MCF 10A (cell line): Measurements from ENCODE around the gene CPTP. TPM values are rescaled to one million over a fixed set of nuclear protein-coding genes. Genes with fewer than 3 reads are reported as not detected.

Experiments
- BruUV-seq: library from RNA; stranded (reverse); fragments of 400-500 nt; replicated peaks from 2 replicates; lab custom pipeline; 2021; lab: Mats Ljungman, UMichigan
- CTCF ChIA-PET: fragments of 300-600 bp; sonication (Branson Sonifier 250); formaldehyde crosslinking; extraction: SDS; loops from one replicate; lab custom pipeline; 2021; ENCODE audit warnings: antibody characterized with exemption, inconsistent platforms; lab: Yijun Ruan, JAX
- POLR2A ChIA-PET: fragments of 300-600, 350-650 bp; sonication (Branson Sonifier 250); formaldehyde crosslinking; extraction: SDS; loops from one replicate; lab custom pipeline; 2020; ENCODE audit warnings: antibody characterized with exemption, inconsistent platforms; lab: Yijun Ruan, JAX
- DNase-seq: peaks from one replicate; pipeline ENCODE4 v3.0.0-alpha.2; 2018; ENCODE audit not compliant: unreplicated experiment
- H3K27ac Mint-ChIP-seq: one replicate; pipeline ENCODE4 v1.8.0; 2022; ENCODE audit warnings: mild to moderate bottlenecking, low read depth, mixed read lengths; ENCODE audit not compliant: unreplicated experiment
- H3K27me3 Mint-ChIP-seq: one replicate; pipeline ENCODE4 v1.8.0; 2022; ENCODE audit warnings: mixed read lengths; ENCODE audit not compliant: insufficient read depth, unreplicated experiment
- H3K36me3 Mint-ChIP-seq: one replicate; pipeline ENCODE4 v1.8.0; 2022; ENCODE audit warnings: mild to moderate bottlenecking, moderate library complexity, mixed read lengths; ENCODE audit not compliant: insufficient read depth, unreplicated experiment
- H3K4me1 Mint-ChIP-seq: one replicate; pipeline ENCODE4 v1.8.0; 2022; ENCODE audit warnings: mixed read lengths; ENCODE audit not compliant: insufficient read depth, unreplicated experiment
- H3K4me3 Mint-ChIP-seq: one replicate; pipeline ENCODE4 v1.8.0; 2022; ENCODE audit warnings: mild to moderate bottlenecking, moderate library complexity, mixed read lengths; ENCODE audit not compliant: unreplicated experiment
- H3K9me3 Mint-ChIP-seq: one replicate; pipeline ENCODE4 v1.8.0; 2022; ENCODE audit warnings: mixed read lengths; ENCODE audit not compliant: unreplicated experiment
- CTCF ChIP-seq: fragments of 200-600 bp; IDR thresholded peaks from one replicate; pipeline ENCODE4 v1.8.0; 2022; ENCODE audit warnings: antibody characterized with exemption, mild to moderate bottlenecking; ENCODE audit not compliant: unreplicated experiment
- intact Hi-C: fragments of 100-400 bp; cut with micrococcal nuclease; formaldehyde crosslinking; loops from 2 replicates; pipeline ENCODE4 v1.14.1; 2022
- total RNA-seq: library from RNA; stranded (reverse); gene quantifications from 2 replicates; pipeline ENCODE4 v1.2.3, GENCODE V29; 2022

CPTP gene
- total RNA-seq, 1 experiment from 2014 or later: 21.0 TPM

- TF ChIP-seq CTCF: no peak
- no peak overlapping the region for H3K4me3 Mint-ChIP-seq
- POLR2A ChIA-PET: no interaction called here
- no peaks in the 10 kb centered on the region for H3K27me3 Mint-ChIP-seq
- BruUV-seq: no TSS peak
- H3K27ac Mint-ChIP-seq: no peak overlapping the region
- no peaks in the 10 kb centered on the region for H3K9me3 Mint-ChIP-seq
- intact Hi-C loops: loop anchor here (10.0 kb wide), 1 partner anchor 313 kb away; the partner anchor contains the start of gene PERM1
- H3K4me1 Mint-ChIP-seq: no peaks in the 10 kb centered on the region
- peaks cover 10% of the 10 kb centered on the region for H3K36me3 Mint-ChIP-seq
- CTCF ChIA-PET: interaction anchor here (0.6 to 0.7 kb wide), 3 partner anchors 20 to 180 kb away, joined by 3 read pairs; no protein-coding TSS in a partner anchor
- no peak for DNase-seq
These were observed 26.7 kb upstream of the CPTP start for GRCh38 chr1:1297802-1298424.

- Mint-ChIP-seq H3K27me3 (no peaks in the 10 kb centered on the region), H3K9me3 (no peaks in the 10 kb centered on the region), H3K4me1 (peaks cover 6% of the 10 kb centered on the region), H3K36me3 (peaks cover 6% of the 10 kb centered on the region), H3K4me3 (no peak overlapping the region), H3K27ac (no peak overlapping the region)
- no TSS peak for BruUV-seq
- POLR2A ChIA-PET: no interaction called here
- CTCF ChIA-PET: interaction anchor here (0.6 kb wide), 2 partner anchors 24 to 182 kb away, joined by 3 read pairs; no protein-coding TSS in a partner anchor
- intact Hi-C loops: loop anchor here (10.0 kb wide), 1 partner anchor 314 kb away; the partner anchor contains the start of gene PERM1
- no peak for DNase-seq
- TF ChIP-seq CTCF: no peak
These were observed 25.5 kb upstream of the CPTP start for GRCh38 chr1:1298861-1299685.

GRCh38 chr1:1299686-1300351, 24.8 kb upstream of the CPTP start:
- peak; percentile 41 for TF ChIP-seq CTCF
- intact Hi-C loops: loop anchor here (10.0 kb wide), 1 partner anchor 315 kb away; the partner anchor contains the start of gene PERM1
- BruUV-seq: no TSS peak
- no peaks in the 10 kb centered on the region for H3K27me3 Mint-ChIP-seq
- CTCF ChIA-PET: interaction anchor here (1.0 kb wide), 1 partner anchor 8 kb away, joined by 3 read pairs; no protein-coding TSS in a partner anchor
- peaks cover 9% of the 10 kb centered on the region for H3K36me3 Mint-ChIP-seq
- H3K27ac Mint-ChIP-seq: no peak overlapping the region
- H3K9me3 Mint-ChIP-seq: no peaks in the 10 kb centered on the region
- no peak for DNase-seq
- POLR2A ChIA-PET: no interaction called here
- H3K4me1 Mint-ChIP-seq: peaks cover 11% of the 10 kb centered on the region
- H3K4me3 Mint-ChIP-seq: no peak overlapping the region
